Caco-2 (cell line): ENCODE measurements around the gene SOX11. TPM values are rescaled to one million over a fixed set of nuclear protein-coding genes. Genes with fewer than 3 reads are reported as not detected.

Source experiments
- BruUV-seq: library from RNA; stranded (reverse); fragments of 400-500 nt; replicated peaks from 2 replicates; lab custom pipeline; 2021; lab: Mats Ljungman, UMichigan
- CTCF ChIA-PET: fragments of 300-600 bp; sonication (Branson Sonifier 250); formaldehyde crosslinking; loops from one replicate; lab custom pipeline; 2022; ENCODE audit warnings: antibody characterized with exemption; lab: Charles Lee
- POLR2A ChIA-PET: fragments of 300-600 bp; sonication (Branson Sonifier 250); formaldehyde crosslinking; loops from one replicate; lab custom pipeline; 2022; ENCODE audit warnings: antibody characterized with exemption; lab: Charles Lee
- DNase-seq, 2 experiments: peaks; one replicate each; pipeline versions ENCODE4 v3.0.0 to v3.0.0-alpha.2; 2020 to 2022
- H3K27me3 ChIP-seq: replicated peaks from 2 replicates; pipeline ENCODE4 v1.6.0; 2011; ENCODE audit warnings: low read length; ENCODE audit not compliant: control insufficient read depth, insufficient read depth
- H3K36me3 ChIP-seq: 2 replicates; pipeline ENCODE4 v1.5.1; 2011; ENCODE audit warnings: low read length; ENCODE audit not compliant: control insufficient read depth, insufficient read depth
- H3K4me1 ChIP-seq: fragments of 250-450 bp; sonication (Bioruptor Pico); 2 replicates; pipeline ENCODE4 v1.5.1; 2020; ENCODE audit warnings: mild to moderate bottlenecking
- H3K4me3 ChIP-seq: 2 replicates; pipeline ENCODE4 v1.5.1; 2011; ENCODE audit warnings: low read depth, mild to moderate bottlenecking, control low read depth, low read length
- H3K9me3 ChIP-seq: fragments of 250-450 bp; sonication (Bioruptor Pico); 2 replicates; pipeline ENCODE4 v1.5.1; 2020; ENCODE audit warnings: mild to moderate bottlenecking, moderate library complexity
- H3K27ac Mint-ChIP-seq: one replicate; pipeline ENCODE4 v1.8.0; 2022; ENCODE audit warnings: mixed read lengths; ENCODE audit not compliant: unreplicated experiment
- H3K27me3 Mint-ChIP-seq: one replicate; pipeline ENCODE4 v1.8.0; 2022; ENCODE audit warnings: mixed read lengths; ENCODE audit not compliant: insufficient read depth, unreplicated experiment
- H3K36me3 Mint-ChIP-seq: one replicate; pipeline ENCODE4 v1.8.0; 2022; ENCODE audit warnings: mild to moderate bottlenecking, mixed read lengths; ENCODE audit not compliant: insufficient read depth, unreplicated experiment
- H3K4me1 Mint-ChIP-seq: one replicate; pipeline ENCODE4 v1.8.0; 2022; ENCODE audit warnings: low read depth, mixed read lengths; ENCODE audit not compliant: unreplicated experiment
- H3K4me3 Mint-ChIP-seq: one replicate; pipeline ENCODE4 v1.8.0; 2022; ENCODE audit warnings: mild to moderate bottlenecking, moderate library complexity, mixed read lengths; ENCODE audit not compliant: unreplicated experiment
- H3K9me3 Mint-ChIP-seq: one replicate; pipeline ENCODE4 v1.8.0; 2022; ENCODE audit warnings: mixed read lengths; ENCODE audit not compliant: unreplicated experiment
- intact Hi-C: fragments of 100-400 bp; cut with micrococcal nuclease; formaldehyde crosslinking; loops from one replicate; pipeline ENCODE4 v1.10.0; 2022; ENCODE audit not compliant: unreplicated experiment
- total RNA-seq: library from RNA; stranded (reverse); gene quantifications from 2 replicates; pipeline ENCODE4 v1.2.3, GENCODE V29; 2022
- TF ChIP-seq, protein P1 (sequence below), 2 experiments: fragments of 200-600 bp in 1 of 2; IDR thresholded peaks; 1 replicate in 1 of 2; 2 replicates in 1 of 2; pipeline versions ENCODE4 v1.5.1 to v1.8.0; 2011 to 2022; ENCODE audit warnings: antibody characterized with exemption in 1 of 2, control low read depth in 1 of 2, inconsistent platforms in 1 of 2, low read depth in 1 of 2, low read length in 1 of 2, mild to moderate bottlenecking in 1 of 2, moderate library complexity in 1 of 2; ENCODE audit not compliant: insufficient read depth in 1 of 2, severe bottlenecking in 1 of 2, unreplicated experiment in 1 of 2

The SOX11 gene
- total RNA-seq, 1 experiment from 2014 or later = not detected

DNA sequence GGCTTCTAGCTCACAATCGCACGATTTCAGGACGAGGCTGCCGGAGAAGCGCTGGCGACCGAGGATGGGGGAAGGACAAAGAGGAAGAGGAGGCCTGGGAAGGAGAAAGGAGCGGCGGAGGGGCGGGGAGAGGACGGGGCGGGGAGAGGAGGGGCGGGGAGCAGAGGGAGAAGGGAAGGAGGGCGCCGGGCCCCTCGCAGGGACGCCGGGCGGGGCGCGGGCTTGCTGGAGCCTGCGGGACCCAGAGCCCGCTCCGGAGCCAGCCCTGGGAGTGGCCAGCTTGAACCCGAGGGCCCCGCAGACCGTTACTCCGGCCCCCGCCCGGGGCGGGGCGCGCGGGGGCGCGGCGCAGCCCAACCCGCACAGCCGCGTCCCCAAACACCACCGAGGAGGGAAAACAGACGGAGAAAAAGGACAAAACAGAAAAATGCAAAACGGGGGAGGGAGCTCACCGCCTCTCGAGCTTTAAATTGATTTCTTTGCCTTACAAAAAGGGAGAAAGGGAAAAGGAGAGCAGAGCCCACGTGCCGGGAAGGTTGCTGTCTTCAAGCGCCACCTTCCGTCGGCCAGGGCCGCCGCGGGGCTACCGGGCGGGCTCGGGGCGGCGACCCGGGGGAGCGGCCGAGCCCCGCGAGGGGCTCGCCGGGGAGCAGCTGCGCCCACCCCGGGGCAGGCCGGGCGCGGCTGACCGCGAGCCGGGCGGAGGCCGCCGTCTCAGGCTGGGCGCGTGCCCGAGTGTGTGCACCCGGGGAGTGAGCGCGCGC lies 781 bp upstream of the SOX11 start:
- H3K4me1 Mint-ChIP-seq = no peaks in the 10 kb centered on the region
- Histone ChIP-seq H3K4me1 (no peaks in the 10 kb centered on the region), H3K27me3 (no peaks in the 10 kb centered on the region), H3K9me3 (no peaks in the 10 kb centered on the region; the same call in 1 of the 2 replicates), H3K4me3 (no peak overlapping the region), H3K36me3 (no peaks in the 10 kb centered on the region)
- intact Hi-C loops = no loop called here
- no peaks in the 10 kb centered on the region for H3K9me3 Mint-ChIP-seq
- no peak overlapping the region for H3K27ac Mint-ChIP-seq
- no peak overlapping the region for H3K4me3 Mint-ChIP-seq
- no peaks in the 10 kb centered on the region for H3K36me3 Mint-ChIP-seq
- no peak for DNase-seq
- BruUV-seq = no TSS peak
- no peaks in the 10 kb centered on the region for H3K27me3 Mint-ChIP-seq
- ChIA-PET CTCF (no interaction called here), POLR2A (no interaction called here)
- TF ChIP-seq, protein P1, sequence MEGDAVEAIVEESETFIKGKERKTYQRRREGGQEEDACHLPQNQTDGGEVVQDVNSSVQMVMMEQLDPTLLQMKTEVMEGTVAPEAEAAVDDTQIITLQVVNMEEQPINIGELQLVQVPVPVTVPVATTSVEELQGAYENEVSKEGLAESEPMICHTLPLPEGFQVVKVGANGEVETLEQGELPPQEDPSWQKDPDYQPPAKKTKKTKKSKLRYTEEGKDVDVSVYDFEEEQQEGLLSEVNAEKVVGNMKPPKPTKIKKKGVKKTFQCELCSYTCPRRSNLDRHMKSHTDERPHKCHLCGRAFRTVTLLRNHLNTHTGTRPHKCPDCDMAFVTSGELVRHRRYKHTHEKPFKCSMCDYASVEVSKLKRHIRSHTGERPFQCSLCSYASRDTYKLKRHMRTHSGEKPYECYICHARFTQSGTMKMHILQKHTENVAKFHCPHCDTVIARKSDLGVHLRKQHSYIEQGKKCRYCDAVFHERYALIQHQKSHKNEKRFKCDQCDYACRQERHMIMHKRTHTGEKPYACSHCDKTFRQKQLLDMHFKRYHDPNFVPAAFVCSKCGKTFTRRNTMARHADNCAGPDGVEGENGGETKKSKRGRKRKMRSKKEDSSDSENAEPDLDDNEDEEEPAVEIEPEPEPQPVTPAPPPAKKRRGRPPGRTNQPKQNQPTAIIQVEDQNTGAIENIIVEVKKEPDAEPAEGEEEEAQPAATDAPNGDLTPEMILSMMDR (IDR thresholded peaks at IDR 0.05; ENCODE audit: insufficient read depth in 1 of 2, low read depth in 1 of 2, low read length in 1 of 2, severe bottlenecking in 1 of 2, unreplicated experiment in 1 of 2) = no peak

DNA sequence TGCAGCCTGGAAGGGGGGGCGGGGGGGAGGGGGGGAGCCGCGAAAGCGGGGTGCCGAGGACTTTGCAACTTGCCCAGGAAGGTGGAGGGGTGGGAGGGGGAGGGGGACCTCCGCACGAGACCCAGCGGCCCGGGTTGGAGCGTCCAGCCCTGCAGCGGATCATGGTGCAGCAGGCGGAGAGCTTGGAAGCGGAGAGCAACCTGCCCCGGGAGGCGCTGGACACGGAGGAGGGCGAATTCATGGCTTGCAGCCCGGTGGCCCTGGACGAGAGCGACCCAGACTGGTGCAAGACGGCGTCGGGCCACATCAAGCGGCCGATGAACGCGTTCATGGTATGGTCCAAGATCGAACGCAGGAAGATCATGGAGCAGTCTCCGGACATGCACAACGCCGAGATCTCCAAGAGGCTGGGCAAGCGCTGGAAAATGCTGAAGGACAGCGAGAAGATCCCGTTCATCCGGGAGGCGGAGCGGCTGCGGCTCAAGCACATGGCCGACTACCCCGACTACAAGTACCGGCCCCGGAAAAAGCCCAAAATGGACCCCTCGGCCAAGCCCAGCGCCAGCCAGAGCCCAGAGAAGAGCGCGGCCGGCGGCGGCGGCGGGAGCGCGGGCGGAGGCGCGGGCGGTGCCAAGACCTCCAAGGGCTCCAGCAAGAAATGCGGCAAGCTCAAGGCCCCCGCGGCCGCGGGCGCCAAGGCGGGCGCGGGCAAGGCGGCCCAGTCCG lies 540 bp downstream of the SOX11 start:
- Mint-ChIP-seq H3K36me3 (no peaks in the 10 kb centered on the region), H3K4me1 (no peaks in the 10 kb centered on the region), H3K4me3 (no peak overlapping the region), H3K9me3 (no peaks in the 10 kb centered on the region), H3K27me3 (no peaks in the 10 kb centered on the region), H3K27ac (no peak overlapping the region)
- no peaks in the 10 kb centered on the region; the same call in 1 of the 2 replicates for H3K9me3 ChIP-seq
- CTCF ChIA-PET = interaction anchor here (0.6 kb wide), 1 partner anchor 529 kb away, joined by 3 read pairs; no protein-coding TSS in a partner anchor
- no peak for DNase-seq
- TF ChIP-seq, protein P1 (IDR thresholded peaks at IDR 0.05; ENCODE audit: insufficient read depth in 1 of 2, low read depth in 1 of 2, low read length in 1 of 2, severe bottlenecking in 1 of 2, unreplicated experiment in 1 of 2) = no peak
- intact Hi-C loops = no loop called here
- H3K36me3 ChIP-seq = no peaks in the 10 kb centered on the region
- H3K4me3 ChIP-seq = no peak overlapping the region
- no peaks in the 10 kb centered on the region for H3K27me3 ChIP-seq
- H3K4me1 ChIP-seq = no peaks in the 10 kb centered on the region
- no TSS peak for BruUV-seq
- POLR2A ChIA-PET = no interaction called here

DNA sequence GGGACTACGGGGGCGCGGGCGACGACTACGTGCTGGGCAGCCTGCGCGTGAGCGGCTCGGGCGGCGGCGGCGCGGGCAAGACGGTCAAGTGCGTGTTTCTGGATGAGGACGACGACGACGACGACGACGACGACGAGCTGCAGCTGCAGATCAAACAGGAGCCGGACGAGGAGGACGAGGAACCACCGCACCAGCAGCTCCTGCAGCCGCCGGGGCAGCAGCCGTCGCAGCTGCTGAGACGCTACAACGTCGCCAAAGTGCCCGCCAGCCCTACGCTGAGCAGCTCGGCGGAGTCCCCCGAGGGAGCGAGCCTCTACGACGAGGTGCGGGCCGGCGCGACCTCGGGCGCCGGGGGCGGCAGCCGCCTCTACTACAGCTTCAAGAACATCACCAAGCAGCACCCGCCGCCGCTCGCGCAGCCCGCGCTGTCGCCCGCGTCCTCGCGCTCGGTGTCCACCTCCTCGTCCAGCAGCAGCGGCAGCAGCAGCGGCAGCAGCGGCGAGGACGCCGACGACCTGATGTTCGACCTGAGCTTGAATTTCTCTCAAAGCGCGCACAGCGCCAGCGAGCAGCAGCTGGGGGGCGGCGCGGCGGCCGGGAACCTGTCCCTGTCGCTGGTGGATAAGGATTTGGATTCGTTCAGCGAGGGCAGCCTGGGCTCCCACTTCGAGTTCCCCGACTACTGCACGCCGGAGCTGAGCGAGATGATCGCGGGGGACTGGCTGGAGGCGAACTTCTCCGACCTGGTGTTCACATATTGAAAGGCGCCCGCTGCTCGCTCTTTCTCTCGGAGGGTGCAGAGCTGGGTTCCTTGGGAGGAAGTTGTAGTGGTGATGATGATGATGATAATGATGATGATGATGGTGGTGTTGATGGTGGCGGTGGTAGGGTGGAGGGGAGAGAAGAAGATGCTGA lies 1.4 kb downstream of the SOX11 start:
- BruUV-seq = no TSS peak

More for the DNA sequence above, 1.4 kb downstream of the SOX11 start:
- Histone ChIP-seq H3K36me3 (no peaks in the 10 kb centered on the region), H3K4me1 (no peaks in the 10 kb centered on the region), H3K4me3 (no peak overlapping the region), H3K9me3 (no peaks in the 10 kb centered on the region; the same call in 1 of the 2 replicates), H3K27me3 (no peaks in the 10 kb centered on the region)
- Mint-ChIP-seq H3K4me3 (no peak overlapping the region), H3K4me1 (no peaks in the 10 kb centered on the region), H3K27me3 (no peaks in the 10 kb centered on the region), H3K27ac (no peak overlapping the region), H3K36me3 (no peaks in the 10 kb centered on the region), H3K9me3 (no peaks in the 10 kb centered on the region)
- TF ChIP-seq, protein P1 (IDR thresholded peaks at IDR 0.05; ENCODE audit: insufficient read depth in 1 of 2, low read depth in 1 of 2, low read length in 1 of 2, severe bottlenecking in 1 of 2, unreplicated experiment in 1 of 2) = no peak
- no peak for DNase-seq
- intact Hi-C loops = no loop called here
- ChIA-PET CTCF (no interaction called here), POLR2A (no interaction called here)
